Neural cell (in vitro differentiated cells): ENCODE results near the gene IQSEC1. TPM values are rescaled to one million over a fixed set of nuclear protein-coding genes. Genes with fewer than 3 reads are reported as not detected.

Experiments
- H2AFZ ChIP-seq: fragments of 200-600, 300-800 bp; sonication (generic), shearing (Covaris generic); 2 replicates; pipeline ENCODE4 v1.6.0; 2014; ENCODE audit warnings: low read depth, mild to moderate bottlenecking, antibody characterized with exemption, low read length, moderate library complexity
- H3F3A ChIP-seq: fragments of 200-600 bp; shearing (Covaris generic); 2 replicates; pipeline ENCODE4 v1.6.1; 2016; ENCODE audit warnings: mild to moderate bottlenecking, moderate library complexity, mixed read lengths, antibody characterized with exemption, low read length; ENCODE audit not compliant: insufficient read depth, poor library complexity, severe bottlenecking
- H3K27ac ChIP-seq: fragments of 200-600, 300-800 bp; sonication (generic), shearing (Covaris generic); 2 replicates; pipeline ENCODE4 v1.5.1; 2014; ENCODE audit warnings: mild to moderate bottlenecking, low read length, moderate library complexity
- H3K27me3 ChIP-seq: fragments of 300-800, 200-600 bp; sonication (generic), shearing (Covaris generic); 2 replicates; pipeline ENCODE4 v1.6.0; 2014; ENCODE audit warnings: mild to moderate bottlenecking, low read depth, low read length, moderate library complexity; ENCODE audit not compliant: insufficient read depth
- H3K36me3 ChIP-seq: fragments of 300-800, 200-600 bp; sonication (generic), shearing (Covaris generic); 2 replicates; pipeline ENCODE4 v1.5.1; 2014; ENCODE audit warnings: mild to moderate bottlenecking, antibody characterized with exemption, low read length, moderate library complexity; ENCODE audit not compliant: insufficient read depth
- H3K4me2 ChIP-seq: fragments of 300-800, 200-600 bp; sonication (generic), shearing (Covaris generic); 2 replicates; pipeline ENCODE4 v1.6.0; 2014; ENCODE audit warnings: mild to moderate bottlenecking, low read length
- H3K4me3 ChIP-seq: fragments of 300-800, 200-600 bp; sonication (generic), shearing (Covaris generic); 2 replicates; pipeline ENCODE4 v1.5.1; 2014; ENCODE audit warnings: mild to moderate bottlenecking, low read length, moderate library complexity
- H3K79me2 ChIP-seq: fragments of 200-600 bp; shearing (Covaris generic); replicated peaks from 2 replicates; pipeline ENCODE4 v1.6.0; 2014; ENCODE audit warnings: mild to moderate bottlenecking, low read length, moderate library complexity; ENCODE audit not compliant: insufficient read depth
- H3K9ac ChIP-seq: fragments of 300-800, 200-600 bp; sonication (generic), shearing (Covaris generic); 2 replicates; pipeline ENCODE4 v1.6.1; 2016; ENCODE audit warnings: mild to moderate bottlenecking, low read length, mixed read lengths
- H3K9me2 ChIP-seq: fragments of 200-600 bp; shearing (Covaris generic); 2 replicates; pipeline ENCODE4 v1.6.1; 2016; ENCODE audit warnings: mild to moderate bottlenecking, low read length, mixed read lengths; ENCODE audit not compliant: insufficient read depth
- H3K9me3 ChIP-seq: fragments of 200-600, 300-800 bp; sonication (generic), shearing (Covaris generic); 2 replicates; pipeline ENCODE4 v1.6.1; 2016; ENCODE audit warnings: mild to moderate bottlenecking, mixed run types, low read length, moderate library complexity, mixed read lengths
- H4K20me1 ChIP-seq: fragments of 200-600 bp; shearing (Covaris generic); 2 replicates; pipeline ENCODE4 v1.6.1; 2016; ENCODE audit warnings: mild to moderate bottlenecking, mixed run types; ENCODE audit not compliant: insufficient read depth
- EP300 ChIP-seq: fragments of 450-650 bp; conservative IDR thresholded peaks from 2 replicates; pipeline ENCODE4 v1.6.1; 2014; ENCODE audit warnings: antibody characterized with exemption, mild to moderate bottlenecking, moderate library complexity; ENCODE audit not compliant: poor library complexity, severe bottlenecking
- EZH2 ChIP-seq: fragments of 200-600, 300-800 bp; shearing (Covaris generic), sonication (generic); IDR thresholded peaks from 2 replicates; pipeline ENCODE4 v1.6.1; 2014; ENCODE audit warnings: antibody characterized with exemption, low read length, borderline replicate concordance, mild to moderate bottlenecking; ENCODE audit not compliant: insufficient read depth, poor library complexity, severe bottlenecking
- MXI1 ChIP-seq: fragments of 450-650 bp; conservative IDR thresholded peaks from 2 replicates; pipeline ENCODE4 v1.6.1; 2014; ENCODE audit warnings: antibody characterized with exemption, mild to moderate bottlenecking; ENCODE audit not compliant: poor library complexity, severe bottlenecking
- POLR2AphosphoS5 ChIP-seq: IDR thresholded peaks from 2 replicates; pipeline ENCODE4 v1.6.1; 2012
- RAD21 ChIP-seq: fragments of 450-650 bp; conservative IDR thresholded peaks from 2 replicates; pipeline ENCODE4 v1.6.1; 2014; ENCODE audit warnings: antibody characterized with exemption, mild to moderate bottlenecking, moderate library complexity
- SMC3 ChIP-seq: fragments of 450-650 bp; conservative IDR thresholded peaks from 2 replicates; pipeline ENCODE4 v1.6.1; 2014; ENCODE audit warnings: antibody characterized with exemption, mild to moderate bottlenecking, moderate library complexity; ENCODE audit not compliant: poor library complexity
- TAF1 ChIP-seq: IDR thresholded peaks from 2 replicates; pipeline ENCODE4 v1.6.1; 2012; ENCODE audit warnings: low read depth
- polyA plus RNA-seq: library from polyadenylated mRNA; depleted of rRNA; stranded (reverse); fragments of >200 nt; gene quantifications from 2 replicates; pipeline ENCODE4 v1.2.3, GENCODE V29; 2014
- TF ChIP-seq, protein P1 (sequence below): IDR thresholded peaks from 2 replicates; pipeline ENCODE4 v1.6.1; 2012; ENCODE audit warnings: borderline replicate concordance
- TF ChIP-seq, protein P2 (sequence below): fragments of 450-650 bp; IDR thresholded peaks from 2 replicates; pipeline ENCODE4 v1.5.1; 2014; ENCODE audit warnings: antibody characterized with exemption, mild to moderate bottlenecking, moderate library complexity; ENCODE audit not compliant: poor library complexity, severe bottlenecking

Gene IQSEC1
- polyA plus RNA-seq, 1 donor from 2014 or later = 6.0 TPM

DNA sequence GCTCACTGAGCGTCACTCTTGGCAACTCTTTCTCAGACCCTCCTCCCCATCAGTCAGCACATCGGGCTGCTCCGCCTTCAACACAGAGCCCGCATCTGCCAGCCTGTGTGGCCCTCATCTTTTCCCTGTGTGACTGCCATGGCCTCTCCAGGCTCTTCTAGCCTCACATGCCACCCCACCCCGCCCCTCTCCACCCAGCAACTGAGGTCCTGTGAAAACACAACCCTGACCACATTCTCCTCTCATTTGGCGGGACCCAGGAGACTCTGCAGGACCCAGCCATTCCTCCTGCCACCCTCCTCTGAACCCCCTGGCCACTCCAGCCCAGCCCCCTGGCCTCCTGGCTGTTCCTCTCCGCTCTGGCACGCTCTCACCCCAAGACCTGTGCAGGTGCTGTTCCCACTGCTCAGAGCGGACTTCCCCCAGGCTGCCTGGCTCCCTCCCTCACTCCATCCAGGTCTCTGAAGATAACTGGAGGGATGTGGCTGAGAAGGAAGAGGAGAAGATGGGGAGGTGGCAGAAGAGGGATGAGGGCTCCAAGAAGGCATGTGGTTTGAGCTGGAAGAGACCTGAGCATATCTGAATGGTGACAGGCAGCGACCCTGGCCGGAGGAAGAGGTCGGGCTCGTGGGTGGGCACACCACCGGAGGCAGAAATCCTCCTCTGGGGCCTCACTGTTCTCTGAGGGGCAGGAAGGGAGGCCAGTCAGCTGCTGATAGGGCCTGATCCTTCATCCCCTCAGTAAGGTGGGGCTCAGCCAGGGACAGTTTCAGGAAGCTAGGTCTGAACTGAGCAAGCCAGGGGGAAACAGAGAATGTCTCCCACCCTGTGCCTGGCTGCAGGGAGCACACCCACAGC is 120.7 kb downstream of the IQSEC1 start:
- H3K9me3 ChIP-seq = no peaks in the 10 kb centered on the region
- no peak overlapping the region for H3K27ac ChIP-seq
- no peak overlapping the region for H3K9ac ChIP-seq
- no peak overlapping the region for H3K4me2 ChIP-seq
- H3K4me3 ChIP-seq = no peak overlapping the region
- no peaks in the 10 kb centered on the region for H3K9me2 ChIP-seq
- H3K79me2 ChIP-seq = no peaks in the 10 kb centered on the region
- no peaks in the 10 kb centered on the region for H3K36me3 ChIP-seq
- H2AFZ ChIP-seq = no peak overlapping the region
- no peaks in the 10 kb centered on the region for H3K27me3 ChIP-seq
- TF ChIP-seq, protein P1, sequence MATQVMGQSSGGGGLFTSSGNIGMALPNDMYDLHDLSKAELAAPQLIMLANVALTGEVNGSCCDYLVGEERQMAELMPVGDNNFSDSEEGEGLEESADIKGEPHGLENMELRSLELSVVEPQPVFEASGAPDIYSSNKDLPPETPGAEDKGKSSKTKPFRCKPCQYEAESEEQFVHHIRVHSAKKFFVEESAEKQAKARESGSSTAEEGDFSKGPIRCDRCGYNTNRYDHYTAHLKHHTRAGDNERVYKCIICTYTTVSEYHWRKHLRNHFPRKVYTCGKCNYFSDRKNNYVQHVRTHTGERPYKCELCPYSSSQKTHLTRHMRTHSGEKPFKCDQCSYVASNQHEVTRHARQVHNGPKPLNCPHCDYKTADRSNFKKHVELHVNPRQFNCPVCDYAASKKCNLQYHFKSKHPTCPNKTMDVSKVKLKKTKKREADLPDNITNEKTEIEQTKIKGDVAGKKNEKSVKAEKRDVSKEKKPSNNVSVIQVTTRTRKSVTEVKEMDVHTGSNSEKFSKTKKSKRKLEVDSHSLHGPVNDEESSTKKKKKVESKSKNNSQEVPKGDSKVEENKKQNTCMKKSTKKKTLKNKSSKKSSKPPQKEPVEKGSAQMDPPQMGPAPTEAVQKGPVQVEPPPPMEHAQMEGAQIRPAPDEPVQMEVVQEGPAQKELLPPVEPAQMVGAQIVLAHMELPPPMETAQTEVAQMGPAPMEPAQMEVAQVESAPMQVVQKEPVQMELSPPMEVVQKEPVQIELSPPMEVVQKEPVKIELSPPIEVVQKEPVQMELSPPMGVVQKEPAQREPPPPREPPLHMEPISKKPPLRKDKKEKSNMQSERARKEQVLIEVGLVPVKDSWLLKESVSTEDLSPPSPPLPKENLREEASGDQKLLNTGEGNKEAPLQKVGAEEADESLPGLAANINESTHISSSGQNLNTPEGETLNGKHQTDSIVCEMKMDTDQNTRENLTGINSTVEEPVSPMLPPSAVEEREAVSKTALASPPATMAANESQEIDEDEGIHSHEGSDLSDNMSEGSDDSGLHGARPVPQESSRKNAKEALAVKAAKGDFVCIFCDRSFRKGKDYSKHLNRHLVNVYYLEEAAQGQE = no peak
- TF ChIP-seq POLR2AphosphoS5 (no peak), TAF1 (no peak), EZH2 (no peak), SMC3 (no peak), RAD21 (no peak), EP300 (no peak)
- TF ChIP-seq, protein P2, sequence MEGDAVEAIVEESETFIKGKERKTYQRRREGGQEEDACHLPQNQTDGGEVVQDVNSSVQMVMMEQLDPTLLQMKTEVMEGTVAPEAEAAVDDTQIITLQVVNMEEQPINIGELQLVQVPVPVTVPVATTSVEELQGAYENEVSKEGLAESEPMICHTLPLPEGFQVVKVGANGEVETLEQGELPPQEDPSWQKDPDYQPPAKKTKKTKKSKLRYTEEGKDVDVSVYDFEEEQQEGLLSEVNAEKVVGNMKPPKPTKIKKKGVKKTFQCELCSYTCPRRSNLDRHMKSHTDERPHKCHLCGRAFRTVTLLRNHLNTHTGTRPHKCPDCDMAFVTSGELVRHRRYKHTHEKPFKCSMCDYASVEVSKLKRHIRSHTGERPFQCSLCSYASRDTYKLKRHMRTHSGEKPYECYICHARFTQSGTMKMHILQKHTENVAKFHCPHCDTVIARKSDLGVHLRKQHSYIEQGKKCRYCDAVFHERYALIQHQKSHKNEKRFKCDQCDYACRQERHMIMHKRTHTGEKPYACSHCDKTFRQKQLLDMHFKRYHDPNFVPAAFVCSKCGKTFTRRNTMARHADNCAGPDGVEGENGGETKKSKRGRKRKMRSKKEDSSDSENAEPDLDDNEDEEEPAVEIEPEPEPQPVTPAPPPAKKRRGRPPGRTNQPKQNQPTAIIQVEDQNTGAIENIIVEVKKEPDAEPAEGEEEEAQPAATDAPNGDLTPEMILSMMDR = no peak
- no peaks in the 10 kb centered on the region for H3F3A ChIP-seq
- H4K20me1 ChIP-seq = no peaks in the 10 kb centered on the region

DNA sequence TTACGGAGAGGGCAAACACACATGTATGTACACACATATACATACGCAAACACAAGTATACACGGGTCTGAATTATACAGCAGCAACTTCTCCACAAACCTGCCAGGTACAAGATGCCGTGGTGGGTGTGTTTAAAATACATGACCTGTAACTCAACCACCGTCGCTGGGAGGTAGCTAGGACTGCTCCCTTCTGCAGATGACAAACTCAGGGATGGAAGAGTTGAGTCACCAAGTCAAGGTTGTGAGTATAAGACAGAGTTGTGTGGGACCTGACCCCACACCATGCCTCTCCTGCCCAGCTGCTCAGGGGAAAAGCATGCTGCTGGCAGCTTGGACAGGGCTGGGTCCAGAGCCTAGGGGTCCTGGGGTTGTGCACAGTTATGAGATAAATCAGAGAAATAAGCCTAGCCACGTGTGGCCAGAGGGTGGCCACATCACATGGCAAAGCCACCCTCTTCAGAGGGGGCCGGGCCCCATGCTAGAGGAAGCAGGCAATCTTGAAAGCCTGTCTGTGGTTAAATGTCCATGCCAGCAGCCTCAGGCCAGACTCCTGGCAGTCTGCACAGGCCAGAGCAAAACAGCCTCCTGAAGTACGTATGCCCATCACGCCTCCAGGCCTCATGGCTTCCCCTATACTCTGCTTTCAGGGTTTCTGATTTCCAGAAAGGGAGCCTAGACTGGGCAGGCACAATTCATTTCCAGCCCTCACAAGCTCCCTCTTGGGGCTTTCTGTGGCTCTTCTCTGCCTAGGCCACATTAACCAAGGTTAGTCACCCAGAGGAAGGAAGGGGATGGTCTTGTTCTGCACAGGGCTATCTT is 124.1 kb downstream of the IQSEC1 start:
- no peaks in the 10 kb centered on the region for H3K79me2 ChIP-seq

More for the DNA sequence above, 124.1 kb downstream of the IQSEC1 start:
- Histone ChIP-seq H2AFZ (no peak overlapping the region), H3K9me2 (no peaks in the 10 kb centered on the region), H3K4me2 (no peak overlapping the region), H3F3A (no peaks in the 10 kb centered on the region), H3K27me3 (no peaks in the 10 kb centered on the region), H3K36me3 (no peaks in the 10 kb centered on the region), H3K4me3 (no peak overlapping the region), H3K9me3 (no peaks in the 10 kb centered on the region), H3K27ac (no peak overlapping the region), H4K20me1 (no peaks in the 10 kb centered on the region), H3K9ac (no peak overlapping the region)
- TF ChIP-seq SMC3 (no peak), TAF1 (no peak), MXI1 (no peak), EP300 (no peak), POLR2AphosphoS5 (no peak), EZH2 (no peak), RAD21 (no peak)
- TF ChIP-seq, protein P2 = no peak
- TF ChIP-seq, protein P1 = no peak
